Activated B cell treated with CpG ODN at 0.5 μM for 24 hours (primary cell): ENCODE results near the gene EPB41L4A. TPM values are rescaled to one million over a fixed set of nuclear protein-coding genes. Genes with fewer than 3 reads are reported as not detected.

Source experiments
- ATAC-seq: fragments of 200-7000 bp; cut with Tn5 transposase; one replicate; pipeline ENCODE4 v1.10.0; 2021; ENCODE audit warnings: low read depth, mild to moderate bottlenecking, moderate library complexity
- CTCF ChIA-PET: fragments of 350-600 bp; sonication (Branson Sonifier 250); formaldehyde crosslinking; loops from one replicate; lab custom pipeline; 2021; ENCODE audit warnings: antibody characterized with exemption; lab: Charles Lee
- POLR2A ChIA-PET: fragments of 350-600 bp; sonication (Branson Sonifier 250); formaldehyde crosslinking; loops from one replicate; lab custom pipeline; 2021; ENCODE audit warnings: antibody characterized with exemption; lab: Charles Lee
- DNase-seq: peaks from one replicate; pipeline ENCODE4 v3.0.0; 2022
- H3K27ac Mint-ChIP-seq: one replicate; pipeline ENCODE4 v1.8.0; 2020; ENCODE audit warnings: mixed read lengths
- H3K27me3 Mint-ChIP-seq: one replicate; pipeline ENCODE4 v1.8.0; 2021; ENCODE audit warnings: mixed read lengths
- H3K36me3 Mint-ChIP-seq: one replicate; pipeline ENCODE4 v1.8.0; 2021; ENCODE audit warnings: low read depth, mixed read lengths
- H3K4me1 Mint-ChIP-seq: one replicate; pipeline ENCODE4 v1.8.0; 2021; ENCODE audit warnings: mixed read lengths
- H3K4me3 Mint-ChIP-seq: one replicate; pipeline ENCODE4 v1.8.0; 2020; ENCODE audit warnings: mild to moderate bottlenecking, mixed read lengths
- H3K9me3 Mint-ChIP-seq: one replicate; pipeline ENCODE4 v1.8.0; 2020; ENCODE audit warnings: mixed read lengths
- intact Hi-C: fragments of 100-400 bp; cut with micrococcal nuclease; formaldehyde crosslinking; loops from one replicate; pipeline ENCODE4 v1.15.1; 2024
- total RNA-seq: library from RNA; stranded (reverse); gene quantifications from 2 replicates; pipeline ENCODE4 v1.2.3, GENCODE V29; 2022
- TF ChIP-seq, protein P1 (sequence below): fragments of 200-600 bp; IDR thresholded peaks from one replicate; pipeline ENCODE4 v1.8.0; 2022; ENCODE audit warnings: antibody characterized with exemption, mild to moderate bottlenecking

Gene EPB41L4A
- total RNA-seq, 1 donor from 2014 or later, result 7.1 TPM

DNA sequence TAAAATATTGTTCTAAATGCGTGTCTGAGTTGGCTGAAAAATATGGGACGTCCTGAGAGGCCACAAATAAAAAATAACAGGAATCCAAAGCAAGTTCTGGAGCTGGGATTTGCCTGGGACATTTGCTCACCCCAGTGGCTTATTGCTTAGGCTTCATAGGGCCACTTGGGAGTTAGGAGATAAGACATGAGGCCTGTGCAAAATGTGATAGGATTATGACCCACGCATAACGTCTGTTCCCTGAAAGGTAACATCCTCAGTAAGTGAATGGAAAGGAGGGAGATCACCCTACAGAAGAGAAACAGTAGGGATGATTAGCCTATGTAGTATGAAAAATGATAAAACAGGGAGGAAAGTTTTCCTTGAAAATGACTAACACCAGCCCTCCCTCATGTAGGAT, 269.4 kb downstream of the EPB41L4A start:
- TF ChIP-seq, protein P1, sequence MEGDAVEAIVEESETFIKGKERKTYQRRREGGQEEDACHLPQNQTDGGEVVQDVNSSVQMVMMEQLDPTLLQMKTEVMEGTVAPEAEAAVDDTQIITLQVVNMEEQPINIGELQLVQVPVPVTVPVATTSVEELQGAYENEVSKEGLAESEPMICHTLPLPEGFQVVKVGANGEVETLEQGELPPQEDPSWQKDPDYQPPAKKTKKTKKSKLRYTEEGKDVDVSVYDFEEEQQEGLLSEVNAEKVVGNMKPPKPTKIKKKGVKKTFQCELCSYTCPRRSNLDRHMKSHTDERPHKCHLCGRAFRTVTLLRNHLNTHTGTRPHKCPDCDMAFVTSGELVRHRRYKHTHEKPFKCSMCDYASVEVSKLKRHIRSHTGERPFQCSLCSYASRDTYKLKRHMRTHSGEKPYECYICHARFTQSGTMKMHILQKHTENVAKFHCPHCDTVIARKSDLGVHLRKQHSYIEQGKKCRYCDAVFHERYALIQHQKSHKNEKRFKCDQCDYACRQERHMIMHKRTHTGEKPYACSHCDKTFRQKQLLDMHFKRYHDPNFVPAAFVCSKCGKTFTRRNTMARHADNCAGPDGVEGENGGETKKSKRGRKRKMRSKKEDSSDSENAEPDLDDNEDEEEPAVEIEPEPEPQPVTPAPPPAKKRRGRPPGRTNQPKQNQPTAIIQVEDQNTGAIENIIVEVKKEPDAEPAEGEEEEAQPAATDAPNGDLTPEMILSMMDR, result no peak
- intact Hi-C loops, result loop anchor here (5.0 kb wide), 2 partner anchors 392 to 1392 kb away; partner anchors contain the start of gene NREP
- ChIA-PET CTCF (interaction anchor here (1.7 to 2.4 kb wide), 2 partner anchors 599 to 993 kb away, joined by 4 to 9 read pairs; no protein-coding TSS in a partner anchor), POLR2A (no interaction called here)
- ATAC-seq, result no peak
- H3K4me1 Mint-ChIP-seq, result no peaks in the 10 kb centered on the region
- H3K27ac Mint-ChIP-seq, result no peak overlapping the region
- H3K27me3 Mint-ChIP-seq, result peaks cover 1% of the 10 kb centered on the region
- H3K4me3 Mint-ChIP-seq, result no peak overlapping the region
- H3K9me3 Mint-ChIP-seq, result peaks cover 2% of the 10 kb centered on the region
- DNase-seq, result no peak
- no peaks in the 10 kb centered on the region for H3K36me3 Mint-ChIP-seq

DNA sequence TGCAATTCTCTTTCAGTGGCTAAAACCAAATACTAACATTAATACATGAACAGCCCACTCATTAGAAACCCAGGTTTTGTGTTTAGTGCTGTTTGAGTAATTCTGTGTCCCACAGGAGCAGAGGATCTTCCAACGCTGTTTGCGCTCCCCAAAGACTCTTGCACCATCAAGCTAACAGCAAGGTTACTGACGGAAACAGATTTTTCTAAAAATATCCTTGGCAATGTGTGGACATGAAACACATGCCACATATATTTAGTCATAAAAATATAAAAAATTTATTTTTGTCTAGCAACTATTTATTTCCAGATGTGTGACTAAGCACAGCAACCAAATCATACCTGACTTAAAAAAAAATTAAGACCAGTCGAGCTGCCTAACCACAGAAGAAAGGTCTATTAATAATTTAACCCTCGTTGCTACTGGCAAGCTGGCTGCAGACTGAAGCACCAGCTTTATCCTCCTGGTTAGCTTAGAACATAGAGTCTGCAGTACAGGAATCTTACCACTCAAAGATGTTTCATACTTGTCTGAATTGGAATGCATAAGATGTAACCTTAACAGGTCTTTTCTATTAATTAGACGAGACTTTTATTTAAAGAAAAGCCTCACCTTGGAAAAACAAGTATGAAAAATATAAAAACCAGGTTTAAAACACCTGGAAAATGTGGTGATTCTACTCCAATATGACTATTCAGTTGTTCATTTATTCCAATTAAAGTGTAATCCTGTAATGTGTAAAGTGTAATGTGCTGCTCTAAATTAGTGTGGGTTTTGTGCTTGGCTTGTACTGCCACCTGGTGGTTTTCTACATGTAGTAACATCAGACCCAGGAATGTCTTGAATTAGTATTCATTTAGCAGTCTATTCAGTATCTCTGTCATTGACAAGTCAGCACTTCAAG, 272.5 kb downstream of the EPB41L4A start:
- POLR2A ChIA-PET, result no interaction called here
- peaks cover 1% of the 10 kb centered on the region for H3K27me3 Mint-ChIP-seq
- H3K36me3 Mint-ChIP-seq, result no peaks in the 10 kb centered on the region

DNA sequence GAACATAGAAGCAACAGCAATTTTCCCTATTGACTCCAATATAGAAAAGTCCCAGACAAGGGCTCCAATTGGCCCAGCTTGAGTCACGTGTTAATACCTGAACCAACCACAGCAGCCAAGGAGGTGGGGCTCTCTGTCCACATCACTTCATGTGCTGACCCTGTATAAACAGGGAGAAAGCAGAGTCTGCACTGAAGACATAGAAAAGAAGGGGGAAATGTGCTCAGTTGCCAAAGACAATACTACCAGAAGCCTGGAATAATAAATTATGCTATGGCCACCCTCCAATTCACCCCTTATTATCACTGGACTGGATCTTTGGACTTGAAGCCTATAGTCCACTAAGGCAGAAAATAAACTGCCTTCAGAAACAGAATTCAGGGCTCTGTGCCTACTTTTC, 275.4 kb downstream of the EPB41L4A start:
- Mint-ChIP-seq H3K36me3 (no peaks in the 10 kb centered on the region), H3K4me3 (no peak overlapping the region), H3K9me3 (no peaks in the 10 kb centered on the region), H3K27me3 (peaks cover 1% of the 10 kb centered on the region), H3K27ac (no peak overlapping the region), H3K4me1 (no peaks in the 10 kb centered on the region)
- CTCF ChIA-PET, result interaction anchor here (1.0 kb wide), 1 partner anchor 593 kb away, joined by 5 read pairs; no protein-coding TSS in a partner anchor
- ATAC-seq (no peak), DNase-seq (no peak)
- POLR2A ChIA-PET, result no interaction called here
- intact Hi-C loops, result no loop called here
- TF ChIP-seq, protein P1, result no peak

More for the DNA sequence above, 272.5 kb downstream of the EPB41L4A start:
- peak; percentile 96 for ATAC-seq
- intact Hi-C loops, result loop anchor here (1.0 to 5.0 kb wide), 7 partner anchors 311 to 1389 kb away; partner anchors contain the start of gene NREP
- H3K4me3 Mint-ChIP-seq, result no peak overlapping the region
- TF ChIP-seq, protein P1, result peak; percentile 96
- no peak overlapping the region for H3K27ac Mint-ChIP-seq
- CTCF ChIA-PET, result interaction anchor here (0.6 to 3.1 kb wide), 11 partner anchors 14 to 1390 kb away, joined by 3 to 38 read pairs (median 4); no protein-coding TSS in a partner anchor
- no peak for DNase-seq
- H3K4me1 Mint-ChIP-seq, result no peaks in the 10 kb centered on the region
- peaks cover 2% of the 10 kb centered on the region for H3K9me3 Mint-ChIP-seq

DNA sequence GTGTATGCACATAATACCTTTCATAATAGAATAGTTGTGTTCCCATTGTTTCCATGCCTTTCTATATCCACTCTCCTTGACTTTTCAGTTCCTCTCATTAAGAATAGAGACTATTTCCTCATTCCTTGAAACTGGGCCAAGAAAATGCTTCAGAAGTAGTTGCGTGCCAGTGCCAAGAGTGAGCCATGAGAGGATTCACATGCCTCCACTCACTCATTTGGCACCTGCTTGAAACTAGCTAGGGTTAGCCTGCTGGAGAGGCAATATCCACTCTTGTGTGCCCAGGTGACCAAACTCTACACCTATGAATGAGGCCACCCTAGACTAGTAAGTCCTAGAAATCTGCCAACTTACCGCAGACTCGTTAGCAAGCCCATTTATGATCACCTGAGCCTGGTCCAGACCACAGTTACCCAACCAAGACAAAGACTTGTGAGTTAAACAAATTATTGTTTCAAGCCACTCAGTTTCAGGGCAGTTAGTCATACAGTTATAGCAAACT, 276.3 kb downstream of the EPB41L4A start:
- H3K4me3 Mint-ChIP-seq, result no peak overlapping the region
- intact Hi-C loops, result no loop called here

More for the DNA sequence above, 276.3 kb downstream of the EPB41L4A start:
- no peak for DNase-seq
- Mint-ChIP-seq H3K27ac (no peak overlapping the region), H3K4me1 (no peaks in the 10 kb centered on the region), H3K9me3 (no peaks in the 10 kb centered on the region), H3K36me3 (no peaks in the 10 kb centered on the region), H3K27me3 (peaks cover 2% of the 10 kb centered on the region)
- ChIA-PET POLR2A (no interaction called here), CTCF (no interaction called here)
- TF ChIP-seq, protein P1, result no peak
- ATAC-seq, result no peak
